SK-N-SH (cell line): Measurements from ENCODE around the gene TRIM27. TPM values are rescaled to one million over a fixed set of nuclear protein-coding genes. Genes with fewer than 3 reads are reported as not detected.

Experiments used
- CTCF ChIA-PET: fragments of 300-600, 350-600 bp; formaldehyde crosslinking; extraction: SDS; loops from one replicate; lab custom pipeline; 2021; lab: Yijun Ruan, JAX
- POLR2A ChIA-PET: fragments of 350-600 bp; sonication (Branson Sonifier 250); formaldehyde crosslinking; extraction: SDS; loops from one replicate; lab custom pipeline; 2020; ENCODE audit warnings: antibody characterized with exemption, inconsistent platforms; lab: Yijun Ruan, JAX
- DNase-seq: peaks from one replicate; pipeline ENCODE4 v3.0.0; 2012
- H2AFZ ChIP-seq: fragments of 200-600 bp; sonication (generic); 2 replicates; pipeline ENCODE4 v1.8.1; 2016; ENCODE audit warnings: antibody characterized with exemption, mild to moderate bottlenecking, low read depth
- H3F3A ChIP-seq: fragments of 200-600 bp; sonication (generic); replicated peaks from 2 replicates; pipeline ENCODE3; 2016; ENCODE audit warnings: antibody characterized with exemption, mild to moderate bottlenecking; ENCODE audit not compliant: insufficient read depth
- H3K27ac ChIP-seq, 2 experiments: fragments of 200-500 bp in 1 of 2; fragments of 200-600 bp in 1 of 2; sonication (Bioruptor generic) in 1 of 2; sonication (generic), shearing (Covaris generic) in 1 of 2; 2 replicates each; pipeline versions ENCODE4 v1.5.1 to v1.6.1; 2014 to 2016; ENCODE audit warnings: low read depth in 2 of 2, inconsistent platforms in 1 of 2, low read length in 1 of 2, mild to moderate bottlenecking in 1 of 2, mixed read lengths in 1 of 2
- H3K27me3 ChIP-seq: fragments of 200-600 bp; sonication (generic), shearing (Covaris generic); 2 replicates; pipeline ENCODE4 v1.6.1; 2016; ENCODE audit warnings: mixed run types; ENCODE audit not compliant: insufficient read depth
- H3K36me3 ChIP-seq, 2 experiments: fragments of 200-500 bp in 1 of 2; fragments of 200-600 bp in 1 of 2; sonication (Bioruptor generic) in 1 of 2; sonication (generic) in 1 of 2; replicated peaks in 1 of 2; 2 replicates each; pipeline versions ENCODE3 to v1.5.1; 2014 to 2016; ENCODE audit warnings: low read length in 1 of 2, mild to moderate bottlenecking in 1 of 2; ENCODE audit not compliant: insufficient read depth in 2 of 2, control insufficient read depth in 1 of 2
- H3K4me1 ChIP-seq, 2 experiments: fragments of 200-500 bp in 1 of 2; fragments of 200-600 bp in 1 of 2; sonication (Bioruptor generic) in 1 of 2; sonication (generic), shearing (Covaris generic) in 1 of 2; 2 replicates each; pipeline versions ENCODE4 v1.5.1 to v1.6.1; 2014 to 2016; ENCODE audit warnings: low read depth in 1 of 2, low read length in 1 of 2, mixed run types in 1 of 2; ENCODE audit not compliant: insufficient read depth in 2 of 2, control insufficient read depth in 1 of 2
- H3K4me2 ChIP-seq: fragments of 200-600 bp; sonication (generic), shearing (Covaris generic); 2 replicates; pipeline ENCODE4 v1.6.1; 2017; ENCODE audit warnings: mixed run types
- H3K4me3 ChIP-seq, 2 experiments: fragments of 200-500 bp in 1 of 2; fragments of 200-600 bp in 1 of 2; sonication (Bioruptor generic) in 1 of 2; sonication (generic), shearing (Covaris generic) in 1 of 2; 2 replicates each; pipeline versions ENCODE4 v1.5.1 to v1.8.1; 2014 to 2016; ENCODE audit warnings: low read depth in 2 of 2, inconsistent platforms in 1 of 2, low read length in 1 of 2, mild to moderate bottlenecking in 1 of 2, mixed read lengths in 1 of 2, moderate library complexity in 1 of 2
- H3K79me2 ChIP-seq: fragments of 200-600 bp; sonication (generic); 2 replicates; pipeline ENCODE4 v1.8.1; 2017; ENCODE audit warnings: mild to moderate bottlenecking; ENCODE audit not compliant: insufficient read depth
- H3K9ac ChIP-seq: fragments of 200-600 bp; sonication (generic); 2 replicates; pipeline ENCODE4 v1.6.1; 2017; ENCODE audit warnings: mixed run types
- H3K9me2 ChIP-seq: fragments of 200-600 bp; sonication (generic); 2 replicates; pipeline ENCODE4 v1.6.1; 2017; ENCODE audit warnings: mixed run types
- H3K9me3 ChIP-seq: fragments of 200-600 bp; sonication (generic); 2 replicates; pipeline ENCODE4 v1.6.1; 2017; ENCODE audit warnings: mixed run types, mild to moderate bottlenecking, moderate library complexity
- H4K20me1 ChIP-seq: fragments of 200-600 bp; sonication (generic); 2 replicates; pipeline ENCODE4 v1.6.1; 2017; ENCODE audit warnings: mild to moderate bottlenecking, mixed run types; ENCODE audit not compliant: insufficient read depth
- CHD2 ChIP-seq: fragments of 150-350 bp; IDR thresholded peaks from 2 replicates; pipeline ENCODE4 v1.6.1; 2018; ENCODE audit warnings: low read length; ENCODE audit not compliant: partially characterized antibody
- EP300 ChIP-seq, 2 experiments: IDR thresholded peaks; 2 replicates each; pipeline versions ENCODE4 v1.4.0 to v1.6.1; 2012; ENCODE audit warnings: borderline replicate concordance in 1 of 2, low read depth in 1 of 2, low read length in 1 of 2
- EZH2phosphoT487 ChIP-seq: fragments of 200-600 bp; sonication (generic); IDR thresholded peaks from 2 replicates; pipeline ENCODE4 v1.6.1; 2017; ENCODE audit warnings: low read depth, mixed run types, mild to moderate bottlenecking, antibody characterized with exemption, moderate library complexity, borderline replicate concordance
- FOSL2 ChIP-seq: IDR thresholded peaks from 2 replicates; pipeline ENCODE4 v1.4.0; 2012; ENCODE audit warnings: low read depth, mild to moderate bottlenecking, moderate library complexity, borderline replicate concordance
- GATA2 ChIP-seq: sonication (generic); formaldehyde crosslinking; IDR thresholded peaks from 2 replicates; pipeline ENCODE4 v1.5.0; 2020; ENCODE audit warnings: mild to moderate bottlenecking, missing genetic modification reagents
- JUND ChIP-seq: IDR thresholded peaks from 2 replicates; pipeline ENCODE4 v1.4.0; 2012
- MEF2A ChIP-seq: IDR thresholded peaks from 2 replicates; pipeline ENCODE4 v1.4.0; 2012; ENCODE audit warnings: low read depth, borderline replicate concordance
- MXI1 ChIP-seq: IDR thresholded peaks from 2 replicates; pipeline ENCODE4 v1.6.1; 2012; ENCODE audit warnings: mild to moderate bottlenecking, low read depth, low read length, improper control_type of control experiment
- NRF1 ChIP-seq: IDR thresholded peaks from 2 replicates; pipeline ENCODE4 v1.6.1; 2012; ENCODE audit warnings: low read depth, mild to moderate bottlenecking, low read length
- POLR2AphosphoS5 ChIP-seq: IDR thresholded peaks from 2 replicates; pipeline ENCODE4 v1.6.1; 2012; ENCODE audit warnings: low read depth, low read length
- RCOR1 ChIP-seq: fragments of 150-350 bp; IDR thresholded peaks from 2 replicates; pipeline ENCODE4 v1.6.1; 2017; ENCODE audit warnings: antibody characterized with exemption, low read length
- RXRA ChIP-seq: IDR thresholded peaks from 2 replicates; pipeline ENCODE4 v1.4.0; 2012; ENCODE audit warnings: low read depth, mild to moderate bottlenecking, borderline replicate concordance
- SMC3 ChIP-seq: IDR thresholded peaks from 2 replicates; pipeline ENCODE4 v1.6.1; 2012; ENCODE audit warnings: low read depth, low read length, improper control_type of control experiment
- TAF1 ChIP-seq: IDR thresholded peaks from 2 replicates; pipeline ENCODE4 v1.6.1; 2012; ENCODE audit warnings: low read depth, mild to moderate bottlenecking, low read length, moderate library complexity, borderline replicate concordance
- TCF12 ChIP-seq: IDR thresholded peaks from 2 replicates; pipeline ENCODE4 v1.4.0; 2012
- TEAD4 ChIP-seq: IDR thresholded peaks from 2 replicates; pipeline ENCODE4 v1.4.0; 2012; ENCODE audit warnings: mild to moderate bottlenecking, borderline replicate concordance; ENCODE audit not compliant: insufficient read depth
- YY1 ChIP-seq: IDR thresholded peaks from 2 replicates; pipeline ENCODE4 v1.4.0; 2012; ENCODE audit warnings: low read depth, mild to moderate bottlenecking
- WGBS: methylation state at CpG from one replicate; pipeline ENCODE4 v1.1.6; 2017; ENCODE audit warnings: low lambda C conversion rate; 5-methylcytosine and 5-hydroxymethylcytosine counted together
- polyA plus RNA-seq, 3 experiments: library from polyadenylated mRNA; depleted of rRNA; stranded (reverse); fragments of >200 nt; gene quantifications; 2 replicates each; pipeline ENCODE4 v1.2.3, GENCODE V29; 2012
- TF ChIP-seq, protein P1 (sequence below): IDR thresholded peaks from 2 replicates; pipeline ENCODE4 v1.4.0; 2012; ENCODE audit warnings: low read depth
- TF ChIP-seq, protein P2 (sequence below): IDR thresholded peaks from 2 replicates; pipeline ENCODE4 v1.4.0; 2012; ENCODE audit warnings: low read depth, borderline replicate concordance
- TF ChIP-seq, protein P3 (sequence below): fragments of 200-600 bp; sonication (generic); IDR thresholded peaks from 2 replicates; pipeline ENCODE4 v1.6.1; 2017; ENCODE audit warnings: antibody characterized with exemption, mild to moderate bottlenecking, moderate library complexity
- TF ChIP-seq, protein P4 (sequence below): IDR thresholded peaks from 2 replicates; pipeline ENCODE4 v1.6.1; 2012; ENCODE audit warnings: mild to moderate bottlenecking, low read depth, low read length, moderate library complexity

Gene TRIM27
- polyA plus RNA-seq, 1 of the 3 experiments (the other 2 are of a cell fraction): 43.8 TPM

DNA sequence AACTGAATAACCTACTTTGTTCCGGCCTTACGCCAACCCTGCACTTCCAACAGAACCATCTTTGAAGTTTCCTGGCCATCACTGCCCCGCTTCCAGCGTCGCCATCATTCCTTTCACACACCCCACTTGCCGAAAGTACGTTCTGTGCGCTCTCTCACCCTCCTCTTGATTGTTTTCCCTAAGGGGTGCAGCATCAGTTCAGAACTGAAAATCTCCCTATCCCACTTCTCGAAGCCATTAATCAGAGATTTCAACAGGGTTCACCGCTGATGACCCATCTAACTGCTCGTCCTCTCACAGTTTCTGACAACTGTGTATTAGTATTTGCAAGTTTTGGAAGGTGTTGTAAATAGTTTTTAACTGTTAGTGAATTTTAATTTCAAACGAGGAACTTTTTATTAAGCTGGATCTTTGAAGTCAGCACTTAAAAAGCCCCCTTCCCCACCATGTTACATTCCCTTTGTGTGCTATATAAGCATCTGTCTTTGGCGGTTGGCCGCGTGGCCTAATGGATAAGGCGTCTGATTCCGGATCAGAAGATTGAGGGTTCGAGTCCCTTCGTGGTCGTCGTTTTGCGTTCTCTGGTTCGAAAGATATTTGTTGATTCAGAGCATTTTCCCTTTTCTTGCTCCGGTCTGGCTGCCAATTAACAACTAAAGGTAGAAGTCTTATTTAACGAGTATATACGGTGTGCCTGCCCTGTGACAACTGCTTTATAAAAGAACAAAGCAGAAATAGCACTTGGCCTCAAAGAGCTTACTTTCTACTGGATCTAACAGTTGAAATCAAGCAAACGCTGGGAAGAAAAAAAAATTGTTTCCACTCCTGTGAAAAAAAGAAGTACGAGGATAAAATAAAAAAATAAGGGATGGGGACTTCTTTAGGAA lies 42.6 kb downstream of the TRIM27 start:
- Histone ChIP-seq H3K4me2 (peak overlapping the region; percentile 74), H3F3A (no peaks in the 10 kb centered on the region), H3K4me3 (peak overlapping the region; percentile 62 to 63), H3K79me2 (no peaks in the 10 kb centered on the region), H3K9me2 (no peaks in the 10 kb centered on the region), H3K36me3 (no peaks in the 10 kb centered on the region), H3K9ac (peak overlapping the region; percentile 46; the same call in 1 of the 2 replicates), H3K27me3 (no peaks in the 10 kb centered on the region), H4K20me1 (no peaks in the 10 kb centered on the region), H2AFZ (peak overlapping the region; percentile 74), H3K9me3 (no peaks in the 10 kb centered on the region), H3K27ac (peak overlapping the region in 1 of 2 experiments; percentile 83; a peak in 2 of 4 replicates), H3K4me1 (no peaks in the 10 kb centered on the region)
- TF ChIP-seq POLR2AphosphoS5 (no peak), RXRA (no peak), CHD2 (peak; percentile 63), JUND (no peak), EZH2phosphoT487 (no peak), RCOR1 (peak; percentile 68), TAF1 (no peak), NRF1 (no peak), GATA2 (CRISPR knock-in tag) (no peak; the same call in 1 of the 2 replicates), FOSL2 (peak; percentile 44; the same call in 1 of the 2 replicates), SMC3 (no peak), EP300 (IDR thresholded peaks at IDR 0.05; ENCODE audit: borderline replicate concordance in 1 of 2, low read depth in 1 of 2, low read length in 1 of 2) (no peak; a peak in 1 of 4 replicates), TEAD4 (peak; percentile 92), YY1 (no peak; the same call in 1 of the 2 replicates), MXI1 (no peak), TCF12 (no peak), MEF2A (no peak)
- TF ChIP-seq, protein P1, sequence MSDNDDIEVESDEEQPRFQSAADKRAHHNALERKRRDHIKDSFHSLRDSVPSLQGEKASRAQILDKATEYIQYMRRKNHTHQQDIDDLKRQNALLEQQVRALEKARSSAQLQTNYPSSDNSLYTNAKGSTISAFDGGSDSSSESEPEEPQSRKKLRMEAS: 0 out of 2 replicates have a peak, but pooled peaks have one; percentile 47
- TF ChIP-seq, protein P2, sequence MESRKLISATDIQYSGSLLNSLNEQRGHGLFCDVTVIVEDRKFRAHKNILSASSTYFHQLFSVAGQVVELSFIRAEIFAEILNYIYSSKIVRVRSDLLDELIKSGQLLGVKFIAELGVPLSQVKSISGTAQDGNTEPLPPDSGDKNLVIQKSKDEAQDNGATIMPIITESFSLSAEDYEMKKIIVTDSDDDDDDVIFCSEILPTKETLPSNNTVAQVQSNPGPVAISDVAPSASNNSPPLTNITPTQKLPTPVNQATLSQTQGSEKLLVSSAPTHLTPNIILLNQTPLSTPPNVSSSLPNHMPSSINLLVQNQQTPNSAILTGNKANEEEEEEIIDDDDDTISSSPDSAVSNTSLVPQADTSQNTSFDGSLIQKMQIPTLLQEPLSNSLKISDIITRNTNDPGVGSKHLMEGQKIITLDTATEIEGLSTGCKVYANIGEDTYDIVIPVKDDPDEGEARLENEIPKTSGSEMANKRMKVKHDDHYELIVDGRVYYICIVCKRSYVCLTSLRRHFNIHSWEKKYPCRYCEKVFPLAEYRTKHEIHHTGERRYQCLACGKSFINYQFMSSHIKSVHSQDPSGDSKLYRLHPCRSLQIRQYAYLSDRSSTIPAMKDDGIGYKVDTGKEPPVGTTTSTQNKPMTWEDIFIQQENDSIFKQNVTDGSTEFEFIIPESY: no peak
- TF ChIP-seq, protein P3, sequence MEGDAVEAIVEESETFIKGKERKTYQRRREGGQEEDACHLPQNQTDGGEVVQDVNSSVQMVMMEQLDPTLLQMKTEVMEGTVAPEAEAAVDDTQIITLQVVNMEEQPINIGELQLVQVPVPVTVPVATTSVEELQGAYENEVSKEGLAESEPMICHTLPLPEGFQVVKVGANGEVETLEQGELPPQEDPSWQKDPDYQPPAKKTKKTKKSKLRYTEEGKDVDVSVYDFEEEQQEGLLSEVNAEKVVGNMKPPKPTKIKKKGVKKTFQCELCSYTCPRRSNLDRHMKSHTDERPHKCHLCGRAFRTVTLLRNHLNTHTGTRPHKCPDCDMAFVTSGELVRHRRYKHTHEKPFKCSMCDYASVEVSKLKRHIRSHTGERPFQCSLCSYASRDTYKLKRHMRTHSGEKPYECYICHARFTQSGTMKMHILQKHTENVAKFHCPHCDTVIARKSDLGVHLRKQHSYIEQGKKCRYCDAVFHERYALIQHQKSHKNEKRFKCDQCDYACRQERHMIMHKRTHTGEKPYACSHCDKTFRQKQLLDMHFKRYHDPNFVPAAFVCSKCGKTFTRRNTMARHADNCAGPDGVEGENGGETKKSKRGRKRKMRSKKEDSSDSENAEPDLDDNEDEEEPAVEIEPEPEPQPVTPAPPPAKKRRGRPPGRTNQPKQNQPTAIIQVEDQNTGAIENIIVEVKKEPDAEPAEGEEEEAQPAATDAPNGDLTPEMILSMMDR: no peak
- TF ChIP-seq, protein P4, sequence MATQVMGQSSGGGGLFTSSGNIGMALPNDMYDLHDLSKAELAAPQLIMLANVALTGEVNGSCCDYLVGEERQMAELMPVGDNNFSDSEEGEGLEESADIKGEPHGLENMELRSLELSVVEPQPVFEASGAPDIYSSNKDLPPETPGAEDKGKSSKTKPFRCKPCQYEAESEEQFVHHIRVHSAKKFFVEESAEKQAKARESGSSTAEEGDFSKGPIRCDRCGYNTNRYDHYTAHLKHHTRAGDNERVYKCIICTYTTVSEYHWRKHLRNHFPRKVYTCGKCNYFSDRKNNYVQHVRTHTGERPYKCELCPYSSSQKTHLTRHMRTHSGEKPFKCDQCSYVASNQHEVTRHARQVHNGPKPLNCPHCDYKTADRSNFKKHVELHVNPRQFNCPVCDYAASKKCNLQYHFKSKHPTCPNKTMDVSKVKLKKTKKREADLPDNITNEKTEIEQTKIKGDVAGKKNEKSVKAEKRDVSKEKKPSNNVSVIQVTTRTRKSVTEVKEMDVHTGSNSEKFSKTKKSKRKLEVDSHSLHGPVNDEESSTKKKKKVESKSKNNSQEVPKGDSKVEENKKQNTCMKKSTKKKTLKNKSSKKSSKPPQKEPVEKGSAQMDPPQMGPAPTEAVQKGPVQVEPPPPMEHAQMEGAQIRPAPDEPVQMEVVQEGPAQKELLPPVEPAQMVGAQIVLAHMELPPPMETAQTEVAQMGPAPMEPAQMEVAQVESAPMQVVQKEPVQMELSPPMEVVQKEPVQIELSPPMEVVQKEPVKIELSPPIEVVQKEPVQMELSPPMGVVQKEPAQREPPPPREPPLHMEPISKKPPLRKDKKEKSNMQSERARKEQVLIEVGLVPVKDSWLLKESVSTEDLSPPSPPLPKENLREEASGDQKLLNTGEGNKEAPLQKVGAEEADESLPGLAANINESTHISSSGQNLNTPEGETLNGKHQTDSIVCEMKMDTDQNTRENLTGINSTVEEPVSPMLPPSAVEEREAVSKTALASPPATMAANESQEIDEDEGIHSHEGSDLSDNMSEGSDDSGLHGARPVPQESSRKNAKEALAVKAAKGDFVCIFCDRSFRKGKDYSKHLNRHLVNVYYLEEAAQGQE: peak; percentile 39; the same call in 1 of the 2 replicates
- ChIA-PET POLR2A (interaction anchor here (0.7 to 2.9 kb wide), 6 partner anchors 14 to 1735 kb away, joined by 3 to 9 read pairs (median 3); partner anchors contain the start of gene TRIM27), CTCF (interaction anchor here (1.0 to 1.3 kb wide), 2 partner anchors 13 kb away, joined by 3 to 4 read pairs; no protein-coding TSS in a partner anchor)
- peak; percentile 66 for DNase-seq
- 5% methylated on average over 28 of the region's 28 CpGs for WGBS
